SK-N-SH (cell line): Measurements from ENCODE around the gene KRTAP5-5.

Experiments used
- GABPA ChIP-seq: IDR thresholded peaks from 2 replicates; pipeline ENCODE4 v1.4.0; 2012; ENCODE audit warnings: low read depth, mild to moderate bottlenecking
- SMC3 ChIP-seq: IDR thresholded peaks from 2 replicates; pipeline ENCODE4 v1.6.1; 2012; ENCODE audit warnings: low read depth, low read length, improper control_type of control experiment
- TCF12 ChIP-seq: IDR thresholded peaks from 2 replicates; pipeline ENCODE4 v1.4.0; 2012
- YY1 ChIP-seq: IDR thresholded peaks from 2 replicates; pipeline ENCODE4 v1.4.0; 2012; ENCODE audit warnings: low read depth, mild to moderate bottlenecking
- TF ChIP-seq, protein P1 (sequence below): fragments of 200-600 bp; sonication (generic); IDR thresholded peaks from 2 replicates; pipeline ENCODE4 v1.6.1; 2017; ENCODE audit warnings: antibody characterized with exemption, mild to moderate bottlenecking, moderate library complexity
- TF ChIP-seq, protein P2 (sequence below): IDR thresholded peaks from 2 replicates; pipeline ENCODE4 v1.4.0; 2012; ENCODE audit warnings: low read depth, borderline replicate concordance

DNA sequence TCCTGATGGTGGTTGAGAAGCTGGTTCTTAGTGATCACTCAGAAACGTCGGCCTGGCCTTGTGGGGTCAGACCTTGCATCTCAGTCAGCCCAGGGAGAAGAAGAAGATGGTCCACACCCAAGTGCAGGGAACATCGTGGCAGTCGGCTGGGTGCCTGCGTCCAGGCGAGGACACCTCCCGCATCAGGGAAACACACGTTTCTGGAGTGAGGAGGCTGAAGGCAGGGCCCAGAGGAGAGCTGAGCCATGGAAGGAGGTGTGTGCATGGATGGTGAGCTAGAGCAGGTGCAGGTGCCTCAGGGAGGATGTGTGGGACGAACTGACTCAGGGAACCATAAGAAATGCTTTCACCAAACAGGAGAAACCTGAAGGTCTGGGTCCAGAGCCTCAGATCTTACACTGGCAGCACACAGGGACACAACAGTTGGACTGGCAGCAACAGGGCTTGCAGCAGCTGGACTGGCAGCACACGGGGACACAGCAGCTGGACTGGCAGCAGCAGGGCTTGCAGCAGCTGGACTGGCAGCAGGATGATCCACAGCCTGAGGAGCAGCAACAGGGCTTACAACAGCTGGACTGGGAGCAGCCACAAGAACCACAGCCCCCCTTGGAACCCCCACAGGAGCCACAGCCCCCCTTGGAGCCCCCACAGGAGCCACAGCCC, 32.1 kb upstream of the KRTAP5-5 start:
- TF ChIP-seq GABPA = no peak
- TF ChIP-seq YY1 = no peak
- TF ChIP-seq, protein P1, sequence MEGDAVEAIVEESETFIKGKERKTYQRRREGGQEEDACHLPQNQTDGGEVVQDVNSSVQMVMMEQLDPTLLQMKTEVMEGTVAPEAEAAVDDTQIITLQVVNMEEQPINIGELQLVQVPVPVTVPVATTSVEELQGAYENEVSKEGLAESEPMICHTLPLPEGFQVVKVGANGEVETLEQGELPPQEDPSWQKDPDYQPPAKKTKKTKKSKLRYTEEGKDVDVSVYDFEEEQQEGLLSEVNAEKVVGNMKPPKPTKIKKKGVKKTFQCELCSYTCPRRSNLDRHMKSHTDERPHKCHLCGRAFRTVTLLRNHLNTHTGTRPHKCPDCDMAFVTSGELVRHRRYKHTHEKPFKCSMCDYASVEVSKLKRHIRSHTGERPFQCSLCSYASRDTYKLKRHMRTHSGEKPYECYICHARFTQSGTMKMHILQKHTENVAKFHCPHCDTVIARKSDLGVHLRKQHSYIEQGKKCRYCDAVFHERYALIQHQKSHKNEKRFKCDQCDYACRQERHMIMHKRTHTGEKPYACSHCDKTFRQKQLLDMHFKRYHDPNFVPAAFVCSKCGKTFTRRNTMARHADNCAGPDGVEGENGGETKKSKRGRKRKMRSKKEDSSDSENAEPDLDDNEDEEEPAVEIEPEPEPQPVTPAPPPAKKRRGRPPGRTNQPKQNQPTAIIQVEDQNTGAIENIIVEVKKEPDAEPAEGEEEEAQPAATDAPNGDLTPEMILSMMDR = no peak
- TF ChIP-seq, protein P2, sequence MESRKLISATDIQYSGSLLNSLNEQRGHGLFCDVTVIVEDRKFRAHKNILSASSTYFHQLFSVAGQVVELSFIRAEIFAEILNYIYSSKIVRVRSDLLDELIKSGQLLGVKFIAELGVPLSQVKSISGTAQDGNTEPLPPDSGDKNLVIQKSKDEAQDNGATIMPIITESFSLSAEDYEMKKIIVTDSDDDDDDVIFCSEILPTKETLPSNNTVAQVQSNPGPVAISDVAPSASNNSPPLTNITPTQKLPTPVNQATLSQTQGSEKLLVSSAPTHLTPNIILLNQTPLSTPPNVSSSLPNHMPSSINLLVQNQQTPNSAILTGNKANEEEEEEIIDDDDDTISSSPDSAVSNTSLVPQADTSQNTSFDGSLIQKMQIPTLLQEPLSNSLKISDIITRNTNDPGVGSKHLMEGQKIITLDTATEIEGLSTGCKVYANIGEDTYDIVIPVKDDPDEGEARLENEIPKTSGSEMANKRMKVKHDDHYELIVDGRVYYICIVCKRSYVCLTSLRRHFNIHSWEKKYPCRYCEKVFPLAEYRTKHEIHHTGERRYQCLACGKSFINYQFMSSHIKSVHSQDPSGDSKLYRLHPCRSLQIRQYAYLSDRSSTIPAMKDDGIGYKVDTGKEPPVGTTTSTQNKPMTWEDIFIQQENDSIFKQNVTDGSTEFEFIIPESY = no peak
- TF ChIP-seq SMC3 = no peak
- no peak for TF ChIP-seq TCF12
